ENCODE measurements around the gene DCN. TPM values are rescaled to one million over a fixed set of nuclear protein-coding genes. Genes with fewer than 3 reads are reported as not detected.

DCN gene
- total RNA-seq, 1 experiment from 2014 or later: not detected

DNA sequence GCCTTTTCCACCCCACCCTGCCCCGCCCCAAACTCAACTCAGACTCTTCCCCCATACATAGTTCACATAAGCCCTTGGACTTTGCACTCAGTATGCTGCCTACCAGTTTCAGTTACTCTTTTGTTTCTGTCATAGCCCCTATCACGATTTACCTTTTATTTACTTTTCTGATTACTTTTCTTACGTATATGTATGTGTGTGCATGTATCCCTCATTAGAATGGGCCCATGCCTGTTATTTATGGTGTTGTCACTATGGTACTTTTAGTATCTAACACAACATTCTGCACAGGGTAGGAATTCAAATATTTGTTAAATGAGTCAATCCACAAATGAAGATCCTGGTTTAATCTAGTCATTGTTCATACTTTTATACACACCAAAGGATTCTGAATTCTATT, 54.9 kb downstream of the DCN start:
- Histone ChIP-seq H3K9me2 (replicated peaks; ENCODE audit: low read length) (no peaks in the 10 kb centered on the region), H4K20me1 (ENCODE audit: low read length) (no peaks in the 10 kb centered on the region), H3K4me2 (ENCODE audit: low read length) (peak overlapping the region; percentile 48), H3K4me3 (ENCODE audit: low read length) (no peak overlapping the region), H3K27ac (ENCODE audit: low read length) (peak overlapping the region; percentile 80), H3K9ac (ENCODE audit: low read length) (peak overlapping the region; percentile 58; the same call in 1 of the 2 replicates), H3K4me1 (ENCODE audit: insufficient read depth, low read length) (peaks cover 32% of the 10 kb centered on the region), H2AFZ (ENCODE audit: low read length) (no peak overlapping the region), H3F3A (ENCODE audit: low read length, unreplicated experiment) (no peaks in the 10 kb centered on the region), H3K27me3 (ENCODE audit: low read length) (no peaks in the 10 kb centered on the region), H3K36me3 (ENCODE audit: low read depth, low read length) (no peaks in the 10 kb centered on the region), H3K9me3 (ENCODE audit: low read length) (no peaks in the 10 kb centered on the region), H3K79me2 (ENCODE audit: low read length) (no peaks in the 10 kb centered on the region)
- peak; percentile 74 for DNase-seq
- intact Hi-C loops (cut with micrococcal nuclease): no loop called here
- CTCF ChIA-PET: no interaction called here
- POLR2A ChIA-PET (ENCODE audit: unreplicated experiment): no interaction called here
- BruUV-seq (replicated peaks): no TSS peak
- ATAC-seq: peak; percentile 90
- TF ChIP-seq EZH2phosphoT487 (IDR thresholded peaks at IDR 0.05; ENCODE audit: borderline replicate concordance, low read length) (no peak), CTCF (conservative IDR thresholded peaks at IDR 0.05; ENCODE audit: low read depth, low read length) (no peak), EZH2 (IDR thresholded peaks at IDR 0.05; ENCODE audit: low read length, unreplicated experiment) (no peak)

- DNase-seq (peak; percentile 52), ATAC-seq (peak; percentile 14; the same call in 1 of the 2 replicates)
- Histone ChIP-seq H3K79me2 (ENCODE audit: low read length) (no peaks in the 10 kb centered on the region), H3K4me2 (ENCODE audit: low read length) (peak overlapping the region; percentile 48), H3K4me3 (ENCODE audit: low read length) (no peak overlapping the region), H3F3A (ENCODE audit: low read length, unreplicated experiment) (no peaks in the 10 kb centered on the region), H2AFZ (ENCODE audit: low read length) (no peak overlapping the region), H3K9me3 (ENCODE audit: low read length) (no peaks in the 10 kb centered on the region), H4K20me1 (ENCODE audit: low read length) (no peaks in the 10 kb centered on the region), H3K27ac (ENCODE audit: low read length) (peak overlapping the region; percentile 80), H3K9ac (ENCODE audit: low read length) (peak overlapping the region; percentile 58), H3K4me1 (ENCODE audit: insufficient read depth, low read length) (peaks cover 36% of the 10 kb centered on the region), H3K27me3 (ENCODE audit: low read length) (no peaks in the 10 kb centered on the region), H3K9me2 (replicated peaks; ENCODE audit: low read length) (no peaks in the 10 kb centered on the region), H3K36me3 (ENCODE audit: low read depth, low read length) (no peaks in the 10 kb centered on the region)
- TF ChIP-seq EZH2 (IDR thresholded peaks at IDR 0.05; ENCODE audit: low read length, unreplicated experiment) (no peak), CTCF (conservative IDR thresholded peaks at IDR 0.05; ENCODE audit: low read depth, low read length) (no peak), EZH2phosphoT487 (IDR thresholded peaks at IDR 0.05; ENCODE audit: borderline replicate concordance, low read length) (no peak)
- intact Hi-C loops (cut with micrococcal nuclease): no loop called here
- BruUV-seq (replicated peaks): no TSS peak
- ChIA-PET CTCF (no interaction called here), POLR2A (ENCODE audit: unreplicated experiment) (no interaction called here)
Measured at GRCh38 chr12:91127306-91127705, 55.3 kb downstream of the DCN start.

- DNase-seq: peak; percentile 27
- Histone ChIP-seq H3K9me3 (ENCODE audit: low read length) (no peaks in the 10 kb centered on the region), H3K4me2 (ENCODE audit: low read length) (peak overlapping the region; percentile 48; the same call in 1 of the 2 replicates), H3K27ac (ENCODE audit: low read length) (peak overlapping the region; percentile 80), H3K4me3 (ENCODE audit: low read length) (no peak overlapping the region), H3K9me2 (replicated peaks; ENCODE audit: low read length) (no peaks in the 10 kb centered on the region), H3K9ac (ENCODE audit: low read length) (peak overlapping the region; percentile 58), H3K27me3 (ENCODE audit: low read length) (no peaks in the 10 kb centered on the region), H3F3A (ENCODE audit: low read length, unreplicated experiment) (no peaks in the 10 kb centered on the region), H3K79me2 (ENCODE audit: low read length) (no peaks in the 10 kb centered on the region), H2AFZ (ENCODE audit: low read length) (peak overlapping the region; percentile 29; the same call in 1 of the 2 replicates), H4K20me1 (ENCODE audit: low read length) (no peaks in the 10 kb centered on the region), H3K4me1 (ENCODE audit: insufficient read depth, low read length) (peaks cover 36% of the 10 kb centered on the region), H3K36me3 (ENCODE audit: low read depth, low read length) (no peaks in the 10 kb centered on the region)
- TF ChIP-seq EZH2 (IDR thresholded peaks at IDR 0.05; ENCODE audit: low read length, unreplicated experiment) (no peak), EZH2phosphoT487 (IDR thresholded peaks at IDR 0.05; ENCODE audit: borderline replicate concordance, low read length) (no peak), CTCF (conservative IDR thresholded peaks at IDR 0.05; ENCODE audit: low read depth, low read length) (no peak)
- POLR2A ChIA-PET (ENCODE audit: unreplicated experiment): no interaction called here
- CTCF ChIA-PET: no interaction called here
- ATAC-seq: no peak
- intact Hi-C loops (cut with micrococcal nuclease): no loop called here
- no TSS peak for BruUV-seq (replicated peaks)
Measured at GRCh38 chr12:91126516-91126915, 56.1 kb downstream of the DCN start.

All from PC-3 (cell line).